ENCODE measurements around the gene LYPD6B. TPM values are rescaled to one million over a fixed set of nuclear protein-coding genes. Genes with fewer than 3 reads are reported as not detected.

The LYPD6B gene
- total and polyA plus RNA-seq, 10 donors = 0.46 to 3.5 (median 1.9) TPM

DNA sequence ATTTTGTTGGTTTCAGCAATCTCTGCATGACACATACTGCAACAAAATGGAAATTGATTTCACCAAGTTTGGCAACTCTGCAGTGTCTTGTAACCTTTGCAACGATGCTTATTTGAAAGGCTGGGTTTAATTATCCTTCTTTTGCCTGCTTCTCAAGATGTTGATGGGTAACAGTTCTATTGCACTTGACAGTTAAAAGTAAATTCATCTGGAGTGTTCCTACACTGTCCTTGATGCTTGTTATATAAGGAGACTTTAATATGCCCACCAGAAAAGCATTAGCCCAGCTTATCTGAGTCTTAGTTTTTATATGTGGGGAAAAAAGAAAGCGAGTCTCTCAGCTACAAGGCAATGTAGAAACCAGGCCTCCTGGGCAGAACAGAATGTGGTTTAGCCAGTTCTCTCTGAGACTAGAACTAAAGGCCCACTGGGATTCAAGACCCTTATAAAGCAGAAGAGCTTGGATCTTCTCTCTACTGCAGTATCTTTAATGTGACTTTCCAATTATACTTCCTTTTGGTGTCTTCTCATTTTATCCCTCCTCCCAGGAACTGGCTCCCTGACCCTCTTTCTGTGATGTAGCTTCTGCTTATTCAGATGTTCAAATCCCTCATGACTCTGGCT, 185.1 kb downstream of the LYPD6B start:
- WGBS, 5 donors = 78 to 86% (median 80%) methylated on average over 2 of the region's 2 CpGs
- H3K27me3 ChIP-seq (replicated peaks in 1 of 7) = no peaks in the 10 kb centered on the region
- no peaks in the 10 kb centered on the region for H3K9me3 ChIP-seq
- H3K36me3 ChIP-seq = no peaks in the 10 kb centered on the region
- TF ChIP-seq, protein P1, sequence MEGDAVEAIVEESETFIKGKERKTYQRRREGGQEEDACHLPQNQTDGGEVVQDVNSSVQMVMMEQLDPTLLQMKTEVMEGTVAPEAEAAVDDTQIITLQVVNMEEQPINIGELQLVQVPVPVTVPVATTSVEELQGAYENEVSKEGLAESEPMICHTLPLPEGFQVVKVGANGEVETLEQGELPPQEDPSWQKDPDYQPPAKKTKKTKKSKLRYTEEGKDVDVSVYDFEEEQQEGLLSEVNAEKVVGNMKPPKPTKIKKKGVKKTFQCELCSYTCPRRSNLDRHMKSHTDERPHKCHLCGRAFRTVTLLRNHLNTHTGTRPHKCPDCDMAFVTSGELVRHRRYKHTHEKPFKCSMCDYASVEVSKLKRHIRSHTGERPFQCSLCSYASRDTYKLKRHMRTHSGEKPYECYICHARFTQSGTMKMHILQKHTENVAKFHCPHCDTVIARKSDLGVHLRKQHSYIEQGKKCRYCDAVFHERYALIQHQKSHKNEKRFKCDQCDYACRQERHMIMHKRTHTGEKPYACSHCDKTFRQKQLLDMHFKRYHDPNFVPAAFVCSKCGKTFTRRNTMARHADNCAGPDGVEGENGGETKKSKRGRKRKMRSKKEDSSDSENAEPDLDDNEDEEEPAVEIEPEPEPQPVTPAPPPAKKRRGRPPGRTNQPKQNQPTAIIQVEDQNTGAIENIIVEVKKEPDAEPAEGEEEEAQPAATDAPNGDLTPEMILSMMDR (IDR thresholded peaks at IDR 0.05 in 8 of 11, conservative IDR thresholded peaks at IDR 0.05 in 3 of 11) = no peak
- TF ChIP-seq POLR2A (IDR thresholded peaks at IDR 0.05) (no peak), POLR2AphosphoS5 (IDR thresholded peaks at IDR 0.05) (no peak)
- no peaks in the 10 kb centered on the region for H3K4me1 ChIP-seq
- no peak overlapping the region for H3K27ac ChIP-seq
- no peak overlapping the region for H3K4me3 ChIP-seq
- no peak for DNase-seq
- intact Hi-C loops (cut with DNase I; ENCODE audit: low total_unique reads) = no loop called here

DNA sequence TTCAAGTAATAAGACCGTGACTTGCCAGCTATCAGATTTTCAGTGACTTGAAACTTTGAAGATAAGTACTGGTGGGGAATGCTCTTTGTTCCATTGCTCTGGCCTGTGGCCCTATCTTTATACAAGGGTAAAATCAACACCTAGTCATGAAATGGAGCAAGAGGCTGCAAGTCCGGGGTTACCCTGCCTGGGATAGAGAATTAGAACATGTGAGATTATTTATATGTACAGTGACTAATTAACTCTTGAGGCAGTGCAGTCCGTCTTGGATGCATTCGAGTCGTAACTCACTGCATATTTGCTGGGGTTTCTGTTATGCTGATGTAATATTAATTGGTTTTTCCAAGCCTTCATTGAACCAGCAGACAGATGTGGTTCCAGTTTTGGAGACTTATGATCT, 186.0 kb downstream of the LYPD6B start:
- H3K9me3 ChIP-seq = no peaks in the 10 kb centered on the region
- H3K4me1 ChIP-seq = no peaks in the 10 kb centered on the region
- intact Hi-C loops (cut with DNase I; ENCODE audit: low total_unique reads) = no loop called here
- no peak overlapping the region for H3K27ac ChIP-seq
- H3K4me3 ChIP-seq = no peak overlapping the region
- no peaks in the 10 kb centered on the region for H3K36me3 ChIP-seq
- no peak for TF ChIP-seq POLR2A (IDR thresholded peaks at IDR 0.05)
- TF ChIP-seq, protein P1 (IDR thresholded peaks at IDR 0.05 in 8 of 11, conservative IDR thresholded peaks at IDR 0.05 in 3 of 11) = no peak
- no peak for TF ChIP-seq POLR2AphosphoS5 (IDR thresholded peaks at IDR 0.05)
- no peaks in the 10 kb centered on the region for H3K27me3 ChIP-seq (replicated peaks in 1 of 7)
- no peak for DNase-seq
- WGBS, 5 donors = 73 to 94% (median 86%) methylated on average over 5 of the region's 5 CpGs

GRCh38 chr2:149225446-149225845, 186.9 kb downstream of the LYPD6B start:
- H3K4me3 ChIP-seq = no peak overlapping the region
- no peaks in the 10 kb centered on the region for H3K4me1 ChIP-seq
- TF ChIP-seq, protein P1 (IDR thresholded peaks at IDR 0.05 in 8 of 11, conservative IDR thresholded peaks at IDR 0.05 in 3 of 11) = no peak
- TF ChIP-seq POLR2AphosphoS5 (IDR thresholded peaks at IDR 0.05) (no peak), POLR2A (IDR thresholded peaks at IDR 0.05) (no peak)
- DNase-seq = no peak
- H3K36me3 ChIP-seq = no peaks in the 10 kb centered on the region
- intact Hi-C loops (cut with DNase I; ENCODE audit: low total_unique reads) = no loop called here
- H3K9me3 ChIP-seq = no peaks in the 10 kb centered on the region
- no peak overlapping the region for H3K27ac ChIP-seq
- 66 to 85% (median 78%) methylated on average over 2 of the region's 2 CpGs for WGBS, 5 donors
- no peaks in the 10 kb centered on the region for H3K27me3 ChIP-seq (replicated peaks in 1 of 7)

DNA sequence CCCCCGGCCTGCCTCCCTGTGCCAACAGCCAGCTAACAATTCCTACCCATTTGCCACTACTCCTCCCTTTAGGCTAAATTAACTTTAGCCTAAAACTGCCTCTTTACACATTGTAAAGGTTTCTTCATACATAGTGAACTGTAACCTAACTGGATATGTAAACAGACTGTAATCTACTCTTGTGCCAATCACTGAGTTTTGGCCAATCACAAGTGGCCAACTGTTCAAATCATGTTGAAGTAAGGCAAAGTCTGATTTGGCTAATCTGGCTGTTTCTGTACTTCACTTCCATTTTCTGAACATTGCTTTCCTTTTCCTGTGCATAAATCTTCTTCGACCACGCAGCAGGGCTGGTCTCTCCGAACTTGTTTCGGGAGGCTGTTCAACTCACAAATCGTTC, 188.3 kb downstream of the LYPD6B start:
- intact Hi-C loops (cut with DNase I; ENCODE audit: low total_unique reads) = no loop called here
- no peaks in the 10 kb centered on the region for H3K36me3 ChIP-seq
- no peak overlapping the region for H3K27ac ChIP-seq
- no peak for DNase-seq
- no peaks in the 10 kb centered on the region for H3K27me3 ChIP-seq (replicated peaks in 1 of 7)
- no peak overlapping the region for H3K4me3 ChIP-seq
- no peaks in the 10 kb centered on the region for H3K9me3 ChIP-seq
- TF ChIP-seq, protein P1 (IDR thresholded peaks at IDR 0.05 in 8 of 11, conservative IDR thresholded peaks at IDR 0.05 in 3 of 11) = no peak
- TF ChIP-seq POLR2A (IDR thresholded peaks at IDR 0.05) (no peak), POLR2AphosphoS5 (IDR thresholded peaks at IDR 0.05) (no peak)
- no peaks in the 10 kb centered on the region for H3K4me1 ChIP-seq
- WGBS, 5 donors = 37 to 56% (median 51%) methylated on average over 6 of the region's 6 CpGs

Measured in spleen (tissue), 11 donors.